Kidney epithelial cell (primary cell): ENCODE measurements around the gene PAPPA. TPM values are rescaled to one million over a fixed set of nuclear protein-coding genes. Genes with fewer than 3 reads are reported as not detected.

Experiments used
- DNase-seq: peaks from one replicate; pipeline ENCODE4 v3.0.0-alpha.2; 2010; ENCODE audit warnings: low read depth
- H3K27me3 ChIP-seq: 2 replicates; pipeline ENCODE4 v1.6.0; 2011; ENCODE audit warnings: low read length; ENCODE audit not compliant: control insufficient read depth, insufficient read depth
- H3K36me3 ChIP-seq: 2 replicates; pipeline ENCODE4 v1.5.1; 2011; ENCODE audit warnings: low read length; ENCODE audit not compliant: control insufficient read depth, insufficient read depth
- H3K4me3 ChIP-seq: 2 replicates; pipeline ENCODE4 v1.5.1; 2011; ENCODE audit warnings: low read depth, mild to moderate bottlenecking, control low read depth, low read length
- total RNA-seq: library from RNA; depleted of rRNA; stranded (reverse); fragments of >200 nt; gene quantifications from 2 replicates; pipeline ENCODE4 v1.2.3, GENCODE V29; 2015
- TF ChIP-seq, protein P1 (sequence below): IDR thresholded peaks from 2 replicates; pipeline ENCODE4 v1.5.1; 2011; ENCODE audit warnings: mild to moderate bottlenecking, moderate library complexity, low read length, control low read depth, inconsistent platforms; ENCODE audit not compliant: insufficient read depth, poor library complexity, severe bottlenecking

The PAPPA gene
- total RNA-seq, 1 donor from 2014 or later, result 15.4 TPM

DNA sequence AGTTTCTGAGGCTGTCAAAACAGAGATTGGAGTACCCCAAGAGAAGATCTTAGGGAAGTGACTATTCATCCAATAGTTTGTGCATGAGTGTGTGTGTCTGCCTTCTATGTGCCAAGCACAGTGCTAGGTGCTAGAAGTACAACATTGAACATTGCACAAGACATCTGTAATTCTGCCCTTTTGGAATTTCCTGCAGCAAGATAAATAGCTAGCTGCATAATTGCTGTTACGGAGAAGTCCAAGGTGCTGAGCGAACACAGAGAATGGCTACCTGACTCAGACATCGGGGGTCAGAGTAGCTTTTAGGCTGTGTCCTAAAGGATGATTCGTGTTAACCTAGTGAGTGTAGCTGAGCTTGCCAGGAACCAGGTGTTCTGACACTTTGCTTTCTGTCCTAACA lies 44.8 kb downstream of the PAPPA start:
- no peaks in the 10 kb centered on the region for H3K27me3 ChIP-seq
- TF ChIP-seq, protein P1, sequence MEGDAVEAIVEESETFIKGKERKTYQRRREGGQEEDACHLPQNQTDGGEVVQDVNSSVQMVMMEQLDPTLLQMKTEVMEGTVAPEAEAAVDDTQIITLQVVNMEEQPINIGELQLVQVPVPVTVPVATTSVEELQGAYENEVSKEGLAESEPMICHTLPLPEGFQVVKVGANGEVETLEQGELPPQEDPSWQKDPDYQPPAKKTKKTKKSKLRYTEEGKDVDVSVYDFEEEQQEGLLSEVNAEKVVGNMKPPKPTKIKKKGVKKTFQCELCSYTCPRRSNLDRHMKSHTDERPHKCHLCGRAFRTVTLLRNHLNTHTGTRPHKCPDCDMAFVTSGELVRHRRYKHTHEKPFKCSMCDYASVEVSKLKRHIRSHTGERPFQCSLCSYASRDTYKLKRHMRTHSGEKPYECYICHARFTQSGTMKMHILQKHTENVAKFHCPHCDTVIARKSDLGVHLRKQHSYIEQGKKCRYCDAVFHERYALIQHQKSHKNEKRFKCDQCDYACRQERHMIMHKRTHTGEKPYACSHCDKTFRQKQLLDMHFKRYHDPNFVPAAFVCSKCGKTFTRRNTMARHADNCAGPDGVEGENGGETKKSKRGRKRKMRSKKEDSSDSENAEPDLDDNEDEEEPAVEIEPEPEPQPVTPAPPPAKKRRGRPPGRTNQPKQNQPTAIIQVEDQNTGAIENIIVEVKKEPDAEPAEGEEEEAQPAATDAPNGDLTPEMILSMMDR, result no peak
- no peaks in the 10 kb centered on the region for H3K36me3 ChIP-seq
- H3K4me3 ChIP-seq, result no peak overlapping the region
- DNase-seq, result no peak

DNA sequence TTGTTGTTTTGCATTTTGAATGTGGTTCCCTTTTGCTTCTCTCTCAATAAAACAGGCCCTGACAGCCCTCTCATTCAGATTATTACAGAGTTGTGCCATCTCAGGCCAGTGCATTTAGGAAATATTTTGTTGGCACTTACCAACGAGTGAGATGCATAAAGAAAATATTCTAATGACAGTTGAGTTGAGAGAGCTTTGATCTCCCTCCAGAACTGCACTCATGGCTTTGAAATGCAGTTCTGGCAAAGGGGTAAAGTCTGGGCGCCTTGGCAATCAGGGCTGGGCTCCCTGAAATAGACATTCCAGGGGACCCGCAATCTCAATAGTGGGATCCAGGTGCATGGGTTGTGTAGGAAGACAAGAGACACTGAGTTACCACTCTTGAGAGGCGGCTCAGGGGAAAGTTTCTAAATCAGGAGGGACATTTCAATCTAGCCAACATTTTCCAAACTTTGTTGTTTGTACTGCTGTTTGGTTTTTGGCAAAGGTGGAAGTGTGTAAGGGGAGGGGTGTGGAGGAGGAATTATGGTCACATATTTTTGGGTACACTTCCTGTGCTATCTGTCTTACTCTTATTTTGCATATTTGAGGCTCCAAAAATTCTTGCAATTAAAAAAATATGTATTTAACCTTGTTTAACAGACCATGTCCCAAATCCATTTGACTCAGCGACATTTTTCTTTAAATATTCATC lies 48.8 kb downstream of the PAPPA start:
- DNase-seq, result no peak
- no peaks in the 10 kb centered on the region for H3K36me3 ChIP-seq
- no peak overlapping the region for H3K4me3 ChIP-seq
- TF ChIP-seq, protein P1, result no peak
- H3K27me3 ChIP-seq, result no peaks in the 10 kb centered on the region

DNA sequence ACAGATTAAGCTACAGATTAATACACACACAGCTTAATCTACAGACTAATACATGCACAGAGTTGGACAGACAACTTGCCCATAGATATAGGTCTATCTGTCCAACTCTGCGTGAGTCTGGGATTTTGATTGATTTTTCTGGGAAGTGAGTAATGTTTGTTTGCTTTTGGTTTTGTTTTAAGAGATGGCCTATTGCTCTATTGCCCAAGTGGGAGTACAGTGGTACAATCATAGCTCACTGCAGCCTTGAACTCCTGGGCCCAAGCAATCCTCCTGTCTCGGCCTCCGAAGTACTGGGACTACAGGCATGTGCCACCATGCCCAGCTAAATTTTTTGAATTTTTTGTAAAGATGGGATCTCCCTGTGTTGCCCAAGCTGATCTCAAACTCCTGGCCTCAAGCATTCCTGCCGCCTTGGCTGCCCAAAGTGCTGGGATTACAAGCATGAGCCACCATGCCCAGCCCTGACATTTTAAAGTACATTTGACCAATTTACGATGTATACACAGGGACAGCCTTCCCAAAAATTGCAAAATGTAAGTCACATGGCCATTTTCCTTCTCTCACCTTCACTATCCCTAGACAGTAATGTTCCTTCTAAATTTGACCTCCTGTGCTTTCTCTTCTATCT lies 50.8 kb downstream of the PAPPA start:
- TF ChIP-seq, protein P1, result no peak
- no peak overlapping the region for H3K4me3 ChIP-seq
- no peaks in the 10 kb centered on the region for H3K27me3 ChIP-seq
- no peaks in the 10 kb centered on the region for H3K36me3 ChIP-seq
- DNase-seq, result no peak

DNA sequence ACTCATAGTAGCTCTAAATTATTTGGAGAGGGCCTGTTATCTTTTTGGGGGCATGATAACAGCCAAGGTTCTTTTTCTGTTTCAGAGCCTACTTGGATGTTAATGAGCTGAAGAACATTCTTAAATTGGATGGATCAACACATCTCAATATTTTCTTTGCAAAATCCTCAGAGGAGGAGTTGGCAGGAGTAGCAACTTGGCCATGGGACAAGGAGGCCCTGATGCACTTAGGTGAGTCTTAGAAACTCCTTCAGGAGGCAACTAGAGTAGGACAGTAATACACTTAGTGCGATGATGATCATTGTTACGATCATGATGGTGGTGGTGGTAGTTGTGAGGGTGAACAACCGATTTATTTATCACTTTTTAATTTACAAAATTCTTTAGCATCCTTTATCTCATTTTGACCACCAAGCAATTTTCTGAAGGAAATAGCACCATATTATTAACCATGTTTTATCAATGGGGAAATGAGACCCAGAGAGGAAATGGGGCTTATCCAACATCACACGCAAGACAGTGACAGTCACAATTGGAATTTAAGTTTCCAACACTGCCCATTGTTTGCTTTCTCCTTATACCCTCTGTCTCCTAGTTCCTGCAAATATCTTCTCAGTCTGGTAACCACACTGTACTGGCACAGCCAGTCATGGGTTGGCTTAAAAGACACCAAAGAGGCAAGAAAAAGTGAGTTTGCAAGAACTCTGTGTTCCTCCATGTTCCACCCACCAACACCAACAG lies 54.0 kb downstream of the PAPPA start:
- H3K27me3 ChIP-seq, result no peaks in the 10 kb centered on the region
- no peak for DNase-seq
- TF ChIP-seq, protein P1, result no peak
- no peaks in the 10 kb centered on the region for H3K36me3 ChIP-seq
- no peak overlapping the region for H3K4me3 ChIP-seq

DNA sequence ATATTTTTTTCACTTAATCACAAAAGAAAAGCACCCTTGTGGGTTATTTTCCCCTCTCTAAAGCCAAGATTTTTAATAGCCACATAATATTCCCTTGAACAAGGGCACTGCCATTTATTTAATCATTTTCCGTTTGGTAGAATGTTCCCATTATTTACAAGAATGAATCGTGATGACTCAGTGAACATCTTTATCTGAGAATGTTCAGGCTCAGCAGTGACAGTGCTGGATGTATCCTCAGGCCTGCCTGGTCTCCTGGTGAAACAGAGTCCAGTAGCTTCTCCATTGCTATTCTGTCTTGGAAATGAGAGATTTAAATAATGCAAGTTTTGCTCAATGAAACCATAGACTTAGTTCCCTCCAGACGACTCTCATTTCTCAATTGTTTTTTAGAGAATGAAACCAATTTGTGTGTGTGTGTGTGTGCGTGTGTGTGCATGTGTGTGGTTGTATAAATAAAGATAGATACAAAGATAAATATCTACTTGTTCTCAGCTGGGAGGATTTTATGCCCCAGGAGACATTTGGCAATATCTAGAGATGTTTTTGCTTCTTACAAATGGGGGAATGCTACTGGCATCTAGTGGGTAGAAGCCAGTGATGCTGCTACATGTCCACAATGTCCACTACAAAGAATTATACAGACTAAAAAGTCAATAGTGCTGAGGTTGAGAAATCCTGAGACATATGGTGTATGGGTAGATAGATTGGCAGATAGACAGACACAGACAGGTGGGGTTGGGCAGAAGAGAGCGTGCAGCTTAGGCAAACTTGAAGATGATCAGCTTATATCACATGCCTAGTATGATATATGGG lies 55.0 kb downstream of the PAPPA start:
- DNase-seq, result no peak
- H3K27me3 ChIP-seq, result no peaks in the 10 kb centered on the region
- H3K4me3 ChIP-seq, result no peak overlapping the region
- TF ChIP-seq, protein P1, result no peak
- H3K36me3 ChIP-seq, result no peaks in the 10 kb centered on the region
